Stimulated activated CD4-positive, alpha-beta T cell treated with anti-CD3 and anti-CD28 coated beads, Interleukin-2, amount 100 ng/mL, for 24 hours (primary cell): ENCODE data around the gene PAQR4.
"Not testable (repeated sequence)": the region's sequence is repeated elsewhere in the genome, so short reads cannot be mapped to it uniquely, and the experiment has no call there.

Experiments used
- DNase-seq, 2 donors: peaks; one replicate each; pipeline ENCODE4 v3.0.0-alpha.2; 2020

Gene PAQR4

DNA sequence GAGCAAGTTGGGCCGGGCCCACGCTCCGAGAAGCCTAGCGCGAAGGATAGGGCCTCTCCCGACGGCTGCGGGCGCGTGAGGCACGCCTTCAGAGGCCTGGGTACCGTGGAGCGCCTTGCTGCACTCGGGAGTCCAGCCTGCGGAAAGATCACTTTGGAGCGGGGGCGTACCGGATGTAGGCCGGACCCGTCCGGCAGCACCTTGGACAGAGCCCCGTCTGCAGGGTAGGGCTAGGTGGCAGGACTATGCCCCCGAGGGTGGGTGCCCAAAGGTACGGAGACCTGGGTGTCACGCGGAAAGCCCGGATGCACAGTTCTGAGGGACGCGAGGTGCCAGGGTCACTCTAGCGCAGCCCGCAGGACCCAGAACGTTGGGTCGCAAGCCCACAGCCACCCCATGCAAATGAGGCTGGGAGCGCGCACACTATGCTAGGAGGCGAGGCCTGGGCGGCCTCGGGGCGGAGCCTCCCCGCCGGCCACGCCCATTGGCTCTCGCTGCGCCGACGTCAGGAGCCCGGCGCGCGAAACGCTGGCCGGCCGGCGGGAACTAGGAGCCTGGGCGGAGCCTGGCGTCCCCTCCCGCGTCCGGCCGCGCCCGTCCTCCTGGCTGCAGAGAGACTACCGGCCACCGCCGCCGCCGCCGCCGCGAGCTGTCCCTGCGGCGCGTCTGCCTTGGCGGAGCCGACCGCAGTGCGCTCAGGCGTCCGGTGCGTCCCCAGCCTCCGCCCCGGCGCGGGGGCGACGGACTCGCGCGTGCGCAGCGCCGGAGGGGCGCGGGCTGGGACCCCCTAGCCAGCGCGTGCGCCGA, at the start of gene PAQR4:
TSS of gene PAQR4 (plus strand) at position 611 of the 807 bp plus-strand sequence. CDS start 327 bp downstream, outside the sequence.
- peak; percentile 77 to 89 for DNase-seq

DNA sequence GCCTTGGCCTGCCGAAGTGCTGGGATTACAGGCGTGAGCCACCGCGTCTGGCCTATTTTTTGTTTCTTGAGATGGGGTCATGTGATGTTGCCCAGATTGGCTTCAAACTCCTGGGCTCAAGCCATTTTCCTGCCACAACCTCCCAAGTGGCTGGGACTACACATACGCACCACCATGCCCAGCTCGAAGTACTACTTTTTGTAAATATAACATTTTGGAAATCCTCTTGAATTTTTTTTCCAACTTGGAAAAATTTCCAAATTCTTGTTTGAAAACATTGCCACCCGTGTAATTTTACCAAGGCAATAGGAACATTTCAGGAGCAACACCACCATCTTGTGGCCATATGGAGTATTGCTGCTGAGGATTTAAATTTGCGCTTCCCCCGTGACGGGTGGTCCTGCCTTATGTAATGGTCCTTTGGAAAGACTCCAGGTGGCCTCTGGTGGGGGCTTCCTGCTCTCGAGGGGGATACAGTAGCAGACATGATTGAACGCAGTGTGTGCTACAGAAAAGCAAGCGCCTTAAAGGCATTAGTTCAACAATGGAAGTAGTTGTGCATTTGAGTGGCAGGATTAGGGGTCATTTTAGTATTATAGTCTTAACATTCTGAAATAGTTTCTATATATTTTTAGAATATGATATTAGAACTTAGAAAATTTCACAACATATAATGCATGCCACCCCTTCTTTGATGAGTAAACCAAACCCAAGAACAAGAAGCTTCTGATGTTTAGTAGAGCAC, 49.5 kb upstream of the PAQR4 start:
- peak; percentile 62 to 71 for DNase-seq

DNA sequence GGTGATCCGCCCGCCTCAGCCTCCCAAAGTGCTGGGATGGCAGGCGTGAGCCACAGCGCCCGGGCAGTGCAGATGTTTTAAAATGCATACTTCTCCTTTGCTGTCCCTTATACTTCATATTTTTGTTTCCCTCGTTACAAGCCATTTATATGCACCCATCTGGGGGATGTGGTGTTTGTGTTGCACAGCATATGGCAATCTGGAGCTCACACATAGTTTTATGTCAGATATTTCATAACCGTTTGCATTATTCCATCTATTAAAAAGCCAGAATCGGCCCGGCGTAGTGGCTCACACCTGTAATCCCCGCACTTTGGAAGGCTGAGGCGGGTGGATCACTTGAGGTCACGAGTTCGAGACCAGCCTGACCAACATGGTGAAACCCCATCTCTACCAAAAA, 45.7 kb upstream of the PAQR4 start:
- DNase-seq = no peak

DNA sequence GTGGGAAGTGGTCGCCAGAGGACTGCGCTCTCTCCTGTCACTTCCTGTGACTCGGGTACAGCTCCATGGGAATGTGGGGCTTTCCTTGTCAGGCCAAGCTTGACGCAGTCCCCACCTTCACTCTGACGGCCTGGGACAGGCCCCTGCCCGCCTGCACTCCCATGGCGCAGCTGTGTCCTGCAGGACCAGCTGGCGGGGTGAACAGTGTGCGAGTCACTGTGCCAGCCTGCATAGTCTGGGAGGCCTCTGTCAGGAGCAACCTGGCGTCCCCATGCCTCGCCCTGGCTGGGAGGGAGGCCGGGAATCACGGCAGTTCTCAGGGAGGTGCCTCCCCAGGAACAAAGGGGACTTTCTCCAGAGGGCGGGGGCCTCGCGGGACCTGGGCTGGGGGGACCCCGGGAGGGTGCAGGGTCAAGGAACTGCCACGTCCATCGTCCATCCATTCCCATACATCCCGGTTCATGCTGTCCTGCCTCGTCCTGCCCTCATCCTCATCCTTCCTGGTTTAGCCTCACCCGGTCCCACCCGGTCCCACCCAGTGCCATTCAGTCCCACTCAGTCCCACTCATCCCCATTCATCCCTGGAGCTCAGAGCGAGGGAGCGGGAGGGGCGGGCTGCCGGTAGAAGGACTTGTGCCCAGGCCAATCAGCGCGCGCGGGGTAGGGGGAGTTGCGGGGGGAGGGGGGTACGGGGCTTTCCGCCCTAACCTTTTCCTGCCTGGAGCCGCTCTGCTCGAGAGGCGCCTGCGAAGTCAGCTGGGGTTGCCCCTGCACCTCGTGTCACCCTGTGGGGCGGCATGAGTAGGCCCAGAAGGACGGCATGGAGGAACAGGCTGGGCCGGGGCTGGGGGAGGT, 44.0 kb upstream of the PAQR4 start:
- DNase-seq = no peak

DNA sequence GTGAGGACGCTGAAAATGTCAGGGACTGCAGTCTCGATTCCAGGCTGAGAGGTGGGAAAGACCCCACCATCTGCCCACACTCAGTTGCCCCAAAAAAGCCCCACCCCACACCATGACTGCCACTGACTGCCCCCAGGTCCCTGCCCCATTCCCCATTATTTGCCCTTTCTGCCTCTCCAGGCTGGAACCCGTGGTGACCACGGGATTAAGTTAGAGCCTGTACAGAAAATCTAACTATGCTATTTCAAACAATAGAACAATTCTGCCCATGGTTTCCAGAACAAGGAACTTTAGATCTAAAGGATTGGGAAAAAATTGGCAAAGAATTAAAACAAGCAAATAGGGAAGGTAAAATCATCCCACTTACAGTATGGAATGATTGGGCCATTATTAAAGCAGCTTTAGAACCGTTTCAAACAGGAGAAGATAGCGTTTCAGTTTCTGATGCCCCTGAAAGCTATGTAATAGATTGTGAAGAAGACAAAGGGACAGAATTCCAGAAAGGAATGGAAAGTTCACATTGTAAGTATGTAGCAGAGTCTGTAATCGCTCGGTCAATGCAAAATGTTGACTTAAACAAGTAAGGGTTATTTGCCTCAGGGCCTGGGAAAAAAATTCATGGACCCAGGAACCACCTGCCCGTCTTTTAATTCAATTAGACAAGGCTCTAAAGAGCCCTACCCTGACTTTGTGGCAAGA, 43.0 kb upstream of the PAQR4 start:
- no peak for DNase-seq

DNA sequence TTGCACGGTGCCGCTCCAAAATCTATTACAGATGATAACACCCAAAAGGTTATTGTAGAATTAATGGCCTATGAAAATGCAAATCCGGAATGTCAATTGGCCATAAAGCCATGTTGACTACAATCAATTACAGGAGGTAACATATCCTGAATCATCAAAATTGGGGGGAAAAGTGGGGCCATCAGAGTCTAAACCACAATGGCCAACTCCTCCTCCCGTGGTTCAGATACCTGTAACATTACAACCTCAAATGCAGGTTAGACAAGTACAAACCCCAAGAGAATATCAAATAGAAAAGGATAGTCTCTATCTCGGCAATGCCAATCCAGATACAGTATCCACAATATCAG, 42.5 kb upstream of the PAQR4 start:
- DNase-seq = no peak

DNA sequence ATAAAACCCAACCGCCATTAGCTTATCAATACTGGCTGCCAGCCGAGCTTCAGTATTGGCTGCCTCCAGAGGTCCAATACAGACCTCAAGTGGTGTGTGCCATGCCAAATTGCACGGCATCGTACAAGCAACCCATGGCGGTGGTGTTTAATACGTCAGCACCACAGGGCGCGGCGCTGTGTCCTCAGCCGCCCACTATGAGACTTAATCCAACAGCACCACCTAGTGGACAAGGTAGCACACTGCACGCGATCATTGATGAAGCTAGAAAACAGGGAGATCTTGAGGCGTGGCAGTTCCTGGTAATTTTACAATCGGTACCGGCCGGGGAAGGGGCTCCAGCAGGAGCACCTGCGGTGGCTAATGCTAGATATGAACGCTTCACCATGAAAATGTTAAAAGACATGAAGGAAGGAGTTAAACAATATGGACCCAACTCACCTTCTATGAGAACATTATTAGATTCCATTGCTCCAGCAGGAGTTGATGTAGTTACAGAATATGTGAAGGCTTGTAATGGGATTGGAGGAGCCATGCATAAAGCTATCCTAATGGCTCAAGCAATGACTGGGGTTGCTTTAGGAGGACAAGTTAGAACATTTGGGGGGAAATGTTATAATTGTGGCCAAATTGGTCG, 42.0 kb upstream of the PAQR4 start:
- peak; percentile 89 to 91 for DNase-seq

DNA sequence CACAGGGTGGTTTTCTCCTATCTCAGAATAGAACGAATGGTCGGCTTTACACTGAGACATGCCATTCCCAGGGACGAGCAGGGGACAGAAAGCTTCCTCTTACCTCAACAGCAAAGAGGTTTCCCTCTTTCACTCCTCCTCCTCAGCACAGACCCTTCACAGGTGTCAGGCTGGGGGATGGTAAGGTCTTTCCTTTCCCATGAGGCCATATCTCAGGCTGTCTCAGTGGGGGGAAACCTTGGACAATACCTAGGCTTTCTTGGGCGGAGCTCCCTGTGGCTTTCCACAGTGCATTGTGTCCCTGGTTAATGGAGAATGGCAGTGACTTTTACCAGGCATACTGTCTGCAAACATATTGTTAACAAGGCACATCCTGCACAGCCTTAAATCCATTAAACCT, 41.0 kb upstream of the PAQR4 start:
- DNase-seq = not testable (repeated sequence)

DNA sequence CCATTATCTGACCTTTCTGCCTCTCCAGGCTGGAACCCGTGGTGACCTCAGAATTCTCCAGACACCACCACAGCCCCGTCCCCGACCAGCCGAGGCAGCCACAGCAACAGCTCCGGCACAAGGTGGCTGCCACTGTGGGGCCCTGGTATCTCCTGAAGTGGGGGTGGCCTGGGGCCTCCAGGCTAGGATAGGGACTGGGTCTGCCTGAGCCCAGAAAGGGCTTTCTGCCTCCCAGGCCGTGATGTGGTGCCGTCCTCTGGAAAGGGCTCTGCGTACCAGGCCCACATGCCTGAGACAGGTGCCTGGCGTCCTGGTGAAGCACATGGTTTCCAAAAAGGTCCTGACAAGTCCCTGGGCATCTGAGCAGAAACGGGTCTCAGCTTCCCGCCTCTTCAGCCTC, 40.4 kb upstream of the PAQR4 start:
- no peak for DNase-seq

DNA sequence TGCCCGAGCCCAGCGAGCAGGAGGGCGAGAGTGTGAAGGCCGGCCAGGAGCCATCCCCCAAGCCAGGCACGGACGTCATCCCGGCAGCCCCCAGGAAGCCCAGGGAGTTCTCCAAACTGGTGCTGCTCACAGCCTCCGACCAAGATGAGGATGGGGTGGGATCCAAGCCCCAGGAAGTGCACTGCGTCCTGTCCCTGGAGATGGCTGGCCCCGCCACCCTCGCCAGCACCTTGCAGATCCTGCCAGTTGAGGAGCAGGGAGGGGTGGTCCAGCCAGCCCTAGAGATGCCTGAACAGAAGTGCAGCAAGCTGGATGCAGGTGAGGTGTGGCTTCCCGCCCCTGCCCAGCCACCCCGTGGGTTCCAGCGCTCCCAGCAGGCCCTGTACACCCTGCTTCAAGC, 39.5 kb upstream of the PAQR4 start:
- DNase-seq = no peak

DNA sequence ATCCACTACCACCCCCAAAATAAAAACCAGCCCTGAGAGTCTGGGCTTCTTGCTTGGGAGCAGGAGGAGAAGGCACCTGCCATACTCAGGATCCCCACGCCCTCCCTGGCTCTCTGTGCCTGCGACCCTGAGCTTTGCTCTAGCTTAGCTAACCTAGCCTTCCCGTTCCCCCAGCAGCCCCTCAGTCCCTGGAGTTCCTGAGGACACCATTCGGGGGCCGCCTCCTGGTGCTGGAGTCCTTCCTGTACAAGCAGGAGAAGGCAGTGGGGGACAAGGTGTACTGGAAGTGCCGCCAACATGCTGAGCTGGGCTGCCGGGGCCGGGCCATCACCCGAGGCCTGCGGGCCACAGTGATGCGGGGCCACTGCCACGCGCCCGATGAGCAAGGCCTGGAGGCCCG, 38.9 kb upstream of the PAQR4 start:
- no peak for DNase-seq

DNA sequence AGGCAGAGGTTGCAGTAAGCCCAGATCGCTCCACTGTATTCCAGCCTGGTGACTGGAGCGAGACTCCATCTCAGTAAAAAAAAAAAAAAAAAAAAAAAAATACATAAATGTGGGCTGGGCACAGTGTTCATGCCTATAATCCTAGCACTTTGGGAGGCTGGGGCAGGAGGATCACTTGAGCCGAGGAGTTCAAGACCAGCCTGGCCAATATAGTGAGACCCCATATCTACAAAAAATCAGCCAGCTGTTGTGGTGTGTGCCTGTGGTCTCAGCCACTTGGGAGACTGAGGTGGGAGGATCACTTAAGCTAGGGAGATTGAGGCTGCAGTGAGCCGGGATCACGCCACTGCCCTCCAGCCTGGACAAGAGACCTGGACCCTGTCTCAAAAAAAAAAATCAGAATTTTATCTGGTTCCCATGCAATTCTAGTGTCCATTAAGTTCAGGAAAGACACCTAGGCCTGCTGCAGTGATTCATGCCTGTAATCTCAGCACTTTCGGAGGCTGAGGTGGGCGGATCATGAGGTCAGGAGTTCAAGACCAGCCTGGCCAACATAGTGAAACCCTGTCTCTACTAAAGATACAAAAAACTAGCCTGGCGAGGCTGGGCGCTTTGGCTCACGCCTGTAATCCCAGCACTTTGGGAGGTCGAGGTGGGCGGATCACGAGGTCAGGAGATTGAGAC, 37.8 kb upstream of the PAQR4 start:
- not testable (repeated sequence) for DNase-seq

DNA sequence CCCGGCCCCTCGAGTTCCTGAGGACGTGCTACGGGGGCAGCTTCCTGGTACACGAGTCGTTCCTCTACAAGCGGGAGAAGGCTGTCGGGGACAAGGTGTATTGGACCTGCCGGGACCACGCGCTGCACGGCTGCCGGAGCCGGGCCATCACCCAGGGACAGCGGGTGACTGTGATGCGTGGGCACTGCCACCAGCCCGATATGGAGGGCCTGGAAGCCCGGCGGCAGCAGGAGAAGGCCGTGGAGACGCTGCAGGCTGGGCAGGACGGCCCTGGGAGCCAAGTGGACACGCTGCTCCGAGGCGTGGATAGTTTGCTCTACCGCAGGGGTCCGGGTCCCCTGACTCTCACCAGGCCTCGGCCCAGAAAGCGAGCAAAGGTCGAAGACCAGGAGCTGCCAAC, 36.0 kb upstream of the PAQR4 start:
- no peak for DNase-seq

DNA sequence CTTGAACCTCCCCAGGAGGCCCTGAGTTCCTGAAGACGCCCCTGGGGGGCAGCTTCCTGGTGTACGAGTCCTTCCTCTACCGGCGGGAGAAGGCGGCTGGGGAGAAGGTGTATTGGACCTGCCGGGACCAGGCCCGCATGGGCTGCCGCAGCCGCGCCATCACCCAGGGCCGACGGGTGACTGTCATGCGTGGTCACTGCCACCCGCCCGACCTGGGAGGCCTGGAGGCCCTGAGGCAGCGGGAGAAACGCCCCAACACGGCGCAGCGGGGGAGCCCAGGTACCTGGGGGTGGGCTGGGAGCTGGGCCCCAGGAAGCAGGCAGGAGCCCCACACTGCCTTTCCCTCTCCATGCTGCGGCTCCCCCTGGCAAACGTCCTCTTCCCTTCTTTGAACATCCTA, 35.4 kb upstream of the PAQR4 start:
- no peak for DNase-seq

DNA sequence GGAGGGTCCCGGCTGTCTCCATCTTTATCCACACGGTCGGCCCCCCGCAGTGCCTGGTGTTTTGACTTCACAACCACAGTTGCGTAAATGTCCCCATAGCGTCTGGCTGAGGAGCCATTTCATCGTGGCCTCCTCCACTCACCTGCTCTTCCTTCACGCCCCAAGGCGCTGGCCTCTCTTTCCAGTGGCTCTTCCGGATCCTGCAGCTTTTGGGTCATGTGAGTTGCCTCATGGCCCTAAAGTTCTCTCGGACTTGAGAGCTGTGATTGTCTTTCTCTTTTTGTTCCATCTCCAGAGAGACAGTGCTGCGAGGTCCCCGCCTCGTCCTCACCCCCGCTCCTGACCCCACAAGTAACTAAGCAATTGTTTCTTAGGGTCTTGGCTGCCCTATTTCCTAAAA, 34.7 kb upstream of the PAQR4 start:
- DNase-seq = no peak

DNA sequence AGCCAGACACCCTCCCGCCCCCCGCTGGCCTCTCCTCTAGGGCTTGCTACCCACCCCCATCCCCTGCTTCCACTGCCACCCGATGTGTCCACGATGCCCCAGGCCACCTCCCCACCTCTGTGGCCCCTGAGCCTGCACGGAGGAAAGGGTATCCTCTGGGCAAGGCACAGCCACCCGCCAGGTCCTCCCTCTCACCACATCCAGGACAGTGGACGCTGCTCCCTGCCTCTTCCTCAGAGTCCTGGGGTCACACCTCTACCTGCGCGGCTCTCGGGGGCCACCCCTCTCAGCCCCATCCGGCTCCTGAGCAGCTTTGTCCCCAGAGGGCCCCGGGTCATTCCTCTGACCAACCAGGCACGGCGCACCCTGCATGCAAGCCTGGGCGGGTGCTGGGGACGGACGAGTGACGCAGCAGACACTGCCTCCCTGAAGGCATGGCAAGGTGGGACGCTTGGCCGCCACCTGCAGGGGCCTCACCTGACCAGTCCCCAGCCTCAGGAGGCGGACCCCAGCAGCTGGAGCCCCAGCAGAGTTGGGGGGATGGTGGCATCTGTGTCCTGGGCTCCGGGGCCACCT, 32.6 kb upstream of the PAQR4 start:
- no peak for DNase-seq

DNA sequence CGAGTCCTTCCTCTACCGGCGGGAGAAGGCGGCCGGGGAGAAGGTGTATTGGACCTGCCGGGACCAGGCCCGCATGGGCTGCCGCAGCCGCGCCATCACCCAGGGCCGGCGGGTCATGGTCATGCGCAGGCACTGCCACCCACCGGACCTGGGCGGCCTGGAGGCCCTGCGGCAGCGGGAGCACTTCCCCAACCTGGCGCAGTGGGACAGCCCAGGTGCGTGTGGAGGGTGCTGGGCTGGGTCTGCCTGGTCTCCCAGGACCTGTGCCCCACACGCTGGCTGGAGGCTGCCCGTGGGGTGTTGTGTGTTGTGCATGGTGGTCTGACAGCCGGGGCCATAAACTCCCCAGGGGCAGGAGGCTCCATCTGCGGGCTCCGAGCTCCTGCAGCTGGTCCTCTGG, 32.0 kb upstream of the PAQR4 start:
- DNase-seq = no peak

DNA sequence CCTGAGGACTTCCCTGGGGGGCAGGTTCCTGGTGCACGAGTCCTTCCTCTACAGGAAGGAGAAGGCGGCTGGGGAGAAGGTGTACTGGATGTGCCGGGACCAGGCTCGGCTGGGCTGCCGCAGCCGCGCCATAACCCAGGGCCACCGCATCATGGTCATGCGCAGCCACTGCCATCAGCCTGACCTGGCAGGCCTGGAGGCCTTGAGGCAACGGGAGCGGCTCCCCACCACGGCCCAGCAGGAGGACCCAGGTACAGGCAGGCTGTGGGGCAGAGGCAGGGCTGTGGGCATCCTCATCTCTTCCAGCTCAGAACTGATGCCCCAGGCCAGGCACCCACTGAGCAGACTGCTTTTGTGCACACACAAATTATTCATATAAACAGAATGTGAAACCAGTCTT, 30.9 kb upstream of the PAQR4 start:
- DNase-seq = no peak

DNA sequence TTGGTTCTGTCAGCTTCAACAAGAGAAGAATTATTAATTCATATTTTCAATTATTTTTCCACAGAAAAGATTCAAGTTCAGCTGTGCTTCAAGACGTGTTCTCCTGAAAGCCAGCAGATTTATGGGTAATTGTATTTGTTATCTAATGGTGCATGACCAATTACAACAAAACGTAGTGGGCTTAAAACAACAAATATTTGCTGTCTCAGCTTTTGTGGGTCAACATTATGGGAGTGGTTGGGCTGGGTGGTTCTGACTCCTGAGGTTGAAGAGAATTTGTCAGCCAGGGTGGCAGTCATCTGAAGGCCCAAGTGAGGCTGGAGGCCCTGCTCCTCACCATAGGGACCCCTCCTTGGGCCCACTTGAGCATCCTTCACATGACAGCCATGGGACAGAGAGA, 29.2 kb upstream of the PAQR4 start:
- DNase-seq = no peak

DNA sequence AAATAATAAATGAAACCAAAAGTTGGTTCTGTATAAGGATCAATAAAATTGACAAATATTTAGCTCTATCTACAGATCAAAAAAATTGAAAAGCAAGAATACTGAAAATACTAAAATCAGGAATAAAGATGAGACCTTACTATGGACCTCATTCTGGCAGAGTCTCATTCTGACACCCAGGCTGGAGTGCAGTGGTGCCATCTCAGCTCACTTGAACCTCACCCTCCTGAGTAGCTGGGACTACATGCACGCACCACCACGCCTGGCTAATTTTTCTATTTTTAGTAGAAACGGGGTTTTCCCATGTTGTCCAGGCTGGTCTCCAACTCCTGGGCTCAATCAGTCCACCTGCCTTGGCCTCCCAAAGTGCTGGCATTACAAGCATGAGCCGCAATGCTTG, 27.1 kb upstream of the PAQR4 start:
- DNase-seq = no peak

DNA sequence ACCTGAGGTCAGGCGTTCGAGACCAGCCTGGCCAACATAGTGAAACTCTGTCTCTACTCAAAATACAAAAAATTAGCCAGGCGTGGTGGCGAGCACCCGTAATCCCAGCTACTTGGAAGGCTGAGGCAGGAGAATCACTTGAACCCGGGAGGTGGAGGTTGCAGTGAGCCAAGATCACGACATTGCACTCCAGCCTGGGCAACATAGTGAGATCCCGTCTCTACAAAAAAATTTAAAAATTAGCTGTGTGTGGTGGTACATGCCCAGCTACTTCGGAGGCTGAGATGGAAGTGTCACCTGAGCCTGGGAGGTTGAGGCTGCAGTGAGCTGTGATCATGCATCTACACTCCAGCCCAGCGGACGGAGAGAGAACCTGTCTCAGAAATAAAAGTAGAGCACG, 25.4 kb upstream of the PAQR4 start:
- not testable (repeated sequence) for DNase-seq
